Measurements from ENCODE around the gene RAB17.

RAB17 gene

DNA sequence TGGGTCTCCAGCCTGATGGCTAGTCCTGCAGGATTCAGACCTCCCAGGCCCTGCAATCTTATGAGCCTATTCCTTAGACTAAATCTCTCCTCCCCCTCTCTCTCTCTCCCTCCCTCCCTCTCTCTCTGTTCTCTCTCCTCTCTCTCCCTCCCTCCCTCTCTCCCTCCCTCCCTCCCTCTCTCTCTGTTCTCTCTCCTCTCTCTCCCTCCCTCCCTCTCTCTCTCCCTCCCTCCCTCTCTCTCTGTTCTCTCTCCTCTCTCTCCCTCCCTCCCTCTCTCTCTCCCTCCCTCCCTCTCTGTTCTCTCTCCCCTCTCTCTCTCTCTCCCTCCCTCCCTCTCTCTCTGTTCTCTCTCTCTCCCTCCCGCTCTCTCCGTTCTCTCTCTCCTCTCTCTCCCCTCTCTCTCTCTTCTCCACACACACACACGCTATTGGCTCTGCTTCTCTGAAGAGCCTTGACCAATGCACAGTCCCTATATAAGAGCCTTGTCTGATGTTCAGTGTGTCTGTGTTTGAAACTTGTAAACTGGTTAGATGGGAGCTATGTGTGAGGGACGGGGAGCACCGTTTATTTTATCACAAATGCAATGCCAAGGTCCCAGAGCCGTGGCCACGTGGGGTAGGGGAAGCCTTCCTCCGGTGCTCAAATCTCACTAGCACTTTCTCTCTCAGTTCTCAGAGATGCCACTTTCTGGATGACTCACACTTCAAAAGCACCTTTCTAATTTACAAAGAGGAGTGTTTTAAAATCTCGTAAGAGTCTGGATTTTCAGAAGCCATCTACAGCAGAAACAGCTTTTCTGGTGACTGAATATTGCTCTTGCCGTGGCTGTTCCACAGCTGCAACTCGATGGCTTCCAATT, 33.5 kb downstream of the RAB17 start:
- DNase-seq = no peak

DNA sequence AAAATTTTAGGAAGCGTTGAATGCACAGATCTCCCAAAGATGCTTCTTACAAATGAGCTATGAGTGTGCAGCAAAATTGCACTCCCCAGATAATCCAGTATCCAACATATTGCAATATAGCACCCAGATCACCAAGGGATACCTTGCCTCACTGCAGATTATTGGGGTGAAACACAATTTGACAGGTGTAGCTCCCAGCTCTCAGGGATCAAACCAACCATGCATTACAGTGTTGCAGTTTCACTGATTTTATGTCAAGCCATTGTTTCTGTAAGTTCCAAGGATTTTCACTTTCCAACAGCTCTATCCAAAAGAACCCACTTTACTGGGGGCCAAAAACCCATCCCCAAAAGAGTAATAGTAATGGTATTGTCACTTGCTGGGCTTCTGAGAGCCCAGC, 35.0 kb downstream of the RAB17 start:
- no peak for DNase-seq

DNA sequence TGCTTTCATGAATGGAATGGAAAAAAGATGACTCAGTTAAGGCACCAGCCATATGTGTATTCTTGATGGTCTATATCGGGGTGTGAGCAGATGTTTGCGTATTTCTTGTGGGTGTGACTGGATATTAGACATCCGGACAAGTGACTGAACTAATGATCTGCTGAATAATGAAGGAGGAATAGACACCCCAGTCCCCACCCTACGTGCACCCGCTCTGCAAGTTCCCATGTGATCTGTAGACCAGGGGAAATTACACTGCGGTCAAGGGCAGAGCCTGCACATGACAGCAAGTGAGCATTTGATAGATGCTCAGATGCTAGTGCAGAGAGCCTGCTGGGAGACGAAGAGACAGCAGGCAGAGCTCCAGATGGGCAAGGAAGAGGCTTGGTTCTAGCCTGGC, 36.6 kb downstream of the RAB17 start:
- no peak for DNase-seq

DNA sequence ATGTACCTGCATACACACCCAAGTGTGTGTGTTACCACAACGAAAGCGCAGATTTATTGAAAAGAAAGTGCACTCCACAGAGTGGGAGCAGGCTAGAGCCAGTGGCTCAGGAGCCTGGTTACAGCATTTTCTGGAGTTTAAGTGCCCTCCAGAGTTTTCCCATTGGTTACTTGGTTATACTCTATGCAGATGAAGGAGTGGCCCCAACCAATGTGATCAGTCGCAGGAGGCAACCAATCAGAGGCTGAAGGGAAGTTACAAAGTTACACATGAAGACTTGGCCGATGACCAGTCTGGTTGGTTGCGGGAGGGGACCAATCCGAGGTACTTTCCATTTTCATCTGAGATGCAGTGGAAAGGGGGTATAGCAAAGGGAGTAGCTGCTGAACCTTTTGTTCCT, 37.6 kb downstream of the RAB17 start:
- DNase-seq = no peak

DNA sequence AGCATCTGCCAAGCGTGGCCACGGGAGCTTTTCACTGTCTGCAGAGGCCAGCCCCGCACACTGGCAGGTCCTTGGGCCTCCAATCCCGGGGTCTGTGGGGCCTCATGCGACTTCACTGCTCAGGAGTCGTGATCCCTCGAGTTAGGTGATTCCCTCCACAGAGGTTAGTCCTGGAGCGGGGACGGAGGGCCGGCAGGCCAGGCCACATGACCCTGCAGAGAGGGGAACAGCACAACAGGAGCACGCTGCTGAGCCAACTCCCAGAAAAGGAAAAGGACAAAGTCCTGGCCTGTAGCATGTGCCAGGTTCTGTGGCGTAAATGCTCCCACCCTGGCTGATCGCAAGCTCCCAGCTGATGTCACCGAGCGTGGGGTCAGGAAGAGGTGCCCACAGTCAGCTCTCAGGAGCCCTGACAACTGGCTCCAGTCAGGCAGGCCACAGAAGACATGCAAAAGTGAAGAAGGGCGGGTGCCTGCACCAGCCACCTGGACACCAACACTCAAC, 39.4 kb downstream of the RAB17 start:
- no peak for DNase-seq

DNA sequence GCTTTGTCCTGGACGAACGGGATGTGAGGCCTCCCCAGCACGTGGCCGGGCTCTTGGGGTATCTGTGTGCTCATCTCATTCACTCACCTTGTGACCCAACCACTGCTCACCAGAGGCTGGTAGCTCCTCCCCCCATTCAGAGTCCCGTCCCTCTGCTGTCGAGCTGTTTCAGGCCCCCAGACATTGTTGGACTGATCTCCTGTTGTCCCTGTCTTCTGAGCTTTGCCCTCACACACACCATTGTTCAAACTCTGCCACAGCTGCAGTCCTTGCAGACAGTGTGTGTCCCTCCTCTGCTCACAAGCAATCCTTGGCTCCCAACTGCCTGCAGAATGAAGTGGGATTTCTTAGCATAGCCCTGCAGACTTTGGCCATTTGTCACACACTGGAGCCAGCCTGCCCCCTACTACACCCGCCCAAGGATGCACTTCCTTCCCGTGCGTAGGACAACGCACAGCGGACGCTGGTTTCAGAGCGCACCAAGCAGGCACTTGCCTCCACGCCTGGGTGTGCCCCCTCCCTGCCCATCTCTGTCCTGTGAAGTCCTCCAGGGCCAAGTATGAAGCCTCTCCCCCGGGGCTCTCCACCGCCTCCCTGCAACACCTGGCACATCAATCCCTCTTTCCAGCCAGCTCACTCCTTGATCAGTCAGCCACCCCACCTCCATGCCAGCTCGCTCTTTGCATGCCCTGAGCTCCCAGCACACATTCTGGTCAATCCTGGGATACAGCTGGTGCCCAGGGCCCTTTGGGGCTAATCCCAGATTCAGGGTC, 40.7 kb downstream of the RAB17 start:
- no peak for DNase-seq

- no peak for DNase-seq
Observed at GRCh38 chr2:237549216-237549615, 41.3 kb downstream of the RAB17 start.

- DNase-seq = no peak
Observed at GRCh38 chr2:237547841-237548416, 42.6 kb downstream of the RAB17 start.

DNA sequence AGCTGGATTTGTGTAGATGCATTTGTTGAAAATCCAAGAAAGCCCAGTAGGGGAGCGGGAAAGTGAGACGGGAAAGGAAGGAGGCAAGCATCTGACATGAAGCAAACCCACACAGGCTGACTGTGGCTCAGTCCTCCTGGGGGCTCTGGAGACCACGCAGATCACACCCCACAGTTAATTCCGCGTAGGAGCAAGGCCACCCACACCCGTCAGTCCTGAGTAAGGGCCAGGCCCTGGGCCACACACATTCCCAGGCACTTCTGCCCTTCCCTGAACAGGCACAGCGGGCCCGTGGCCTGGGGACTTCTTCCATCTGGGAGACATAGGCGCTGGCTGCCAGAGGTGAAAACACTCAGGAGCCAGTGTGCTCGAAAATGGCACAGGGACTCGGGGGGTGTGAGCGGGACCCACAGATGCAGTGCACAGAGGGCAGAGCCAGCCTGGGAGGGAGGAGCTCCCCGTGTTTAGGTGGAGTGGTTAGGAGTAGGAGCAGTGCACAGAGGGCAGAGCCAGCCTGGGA, 43.6 kb downstream of the RAB17 start:
- DNase-seq = no peak

DNA sequence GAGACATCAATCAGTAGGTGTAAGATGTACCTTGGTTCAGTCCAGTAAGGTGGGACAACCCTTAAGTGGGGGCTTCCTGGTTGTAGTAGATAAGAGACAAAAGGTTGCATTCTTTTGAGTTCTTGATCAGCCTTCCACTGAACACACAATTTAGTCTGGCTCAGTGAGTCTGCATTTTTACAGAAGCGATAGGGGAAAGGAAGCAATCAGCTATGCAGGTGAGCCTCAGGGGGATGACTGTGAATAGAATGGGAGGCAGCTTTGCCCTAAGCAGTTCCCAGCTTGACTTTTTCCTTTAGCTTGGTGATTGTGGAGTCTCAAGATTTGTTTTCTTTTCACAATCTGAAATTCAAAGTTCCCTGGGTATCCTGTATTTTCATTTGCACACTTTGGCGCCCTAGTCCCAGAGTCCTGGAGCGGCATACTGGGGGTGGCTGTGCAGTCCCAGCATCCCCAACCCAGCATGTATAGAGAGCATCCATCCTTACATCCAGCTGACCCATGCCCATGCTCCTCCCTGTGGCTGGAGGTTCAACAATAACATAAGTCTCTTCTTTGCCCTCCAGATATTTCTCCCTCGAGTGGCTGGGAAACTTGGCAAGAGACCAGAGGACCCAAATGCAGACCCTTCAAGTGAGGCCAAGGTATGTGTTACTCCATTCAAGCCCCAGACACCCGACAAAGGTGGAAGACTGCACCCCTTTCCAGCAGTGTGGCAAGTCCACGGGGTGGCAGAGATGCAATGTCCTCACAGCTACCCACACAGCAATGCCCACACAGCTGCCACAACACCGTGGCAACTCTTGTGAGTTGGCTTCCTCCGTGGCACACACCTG, 44.3 kb downstream of the RAB17 start:
- DNase-seq = no peak

DNA sequence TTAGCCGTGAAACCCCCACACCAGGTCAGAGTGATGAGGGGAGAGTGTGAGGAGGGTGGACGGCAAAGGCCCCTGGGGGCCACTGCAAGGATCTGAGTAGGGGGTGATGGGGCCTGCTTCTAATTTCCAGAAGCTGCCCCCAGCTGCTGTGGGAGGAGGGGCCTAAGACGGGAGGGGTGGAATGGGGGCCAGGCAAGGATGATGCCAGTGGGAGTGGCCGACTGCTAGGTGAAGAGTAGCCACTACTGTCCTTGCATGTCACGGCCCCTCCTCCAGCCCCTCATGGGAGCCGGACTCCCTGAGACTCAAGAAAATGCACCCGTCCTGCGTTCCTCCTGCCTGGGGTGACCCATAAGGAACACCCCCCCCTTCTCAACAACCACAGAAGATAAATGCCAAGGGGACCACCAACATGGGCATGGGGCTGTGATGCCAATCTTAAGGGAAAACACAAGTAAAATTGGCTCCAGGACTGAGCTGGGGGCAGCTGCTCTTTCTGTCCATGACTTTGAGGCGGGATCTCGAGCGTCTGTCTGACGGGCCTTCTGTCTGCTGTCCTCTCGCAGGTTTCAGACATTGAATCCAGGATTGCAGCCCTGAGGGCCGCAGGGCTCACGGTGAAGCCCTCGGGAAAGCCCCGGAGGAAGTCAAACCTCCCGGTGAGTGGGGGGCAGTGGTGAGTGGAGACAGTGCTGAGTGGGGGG, 48.4 kb downstream of the RAB17 start:
- no peak for DNase-seq

DNA sequence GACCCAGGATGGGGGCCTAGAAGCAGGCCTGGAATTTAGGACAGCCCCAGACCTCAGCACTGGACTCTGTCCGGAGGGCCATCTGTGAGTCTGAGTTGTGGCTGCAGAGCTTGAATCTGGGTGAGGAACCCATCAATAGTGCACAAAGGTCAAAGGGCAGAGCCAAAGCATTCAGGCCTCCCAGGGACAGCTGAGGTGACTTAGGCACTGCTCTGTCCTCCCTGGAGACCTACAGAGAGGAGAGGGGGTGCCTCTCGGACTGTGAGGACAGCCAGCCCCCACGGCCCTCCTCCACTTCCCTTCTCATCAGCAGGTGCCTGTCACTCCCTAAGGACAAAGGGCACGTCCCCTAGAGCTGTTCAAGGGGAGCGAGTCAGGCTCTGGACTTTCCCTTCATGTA, 49.3 kb downstream of the RAB17 start:
- DNase-seq = no peak

- DNase-seq = peak; percentile 64
Observed at GRCh38 chr2:237540823-237541222, 49.7 kb downstream of the RAB17 start.

- peak; percentile 62 for DNase-seq
Observed at GRCh38 chr2:237540223-237540775, 50.2 kb downstream of the RAB17 start.

GRCh38 chr2:237539681-237540080, 50.9 kb downstream of the RAB17 start:
- no peak for DNase-seq

GRCh38 chr2:237538901-237539300, 51.6 kb downstream of the RAB17 start:
- no peak for DNase-seq

DNA sequence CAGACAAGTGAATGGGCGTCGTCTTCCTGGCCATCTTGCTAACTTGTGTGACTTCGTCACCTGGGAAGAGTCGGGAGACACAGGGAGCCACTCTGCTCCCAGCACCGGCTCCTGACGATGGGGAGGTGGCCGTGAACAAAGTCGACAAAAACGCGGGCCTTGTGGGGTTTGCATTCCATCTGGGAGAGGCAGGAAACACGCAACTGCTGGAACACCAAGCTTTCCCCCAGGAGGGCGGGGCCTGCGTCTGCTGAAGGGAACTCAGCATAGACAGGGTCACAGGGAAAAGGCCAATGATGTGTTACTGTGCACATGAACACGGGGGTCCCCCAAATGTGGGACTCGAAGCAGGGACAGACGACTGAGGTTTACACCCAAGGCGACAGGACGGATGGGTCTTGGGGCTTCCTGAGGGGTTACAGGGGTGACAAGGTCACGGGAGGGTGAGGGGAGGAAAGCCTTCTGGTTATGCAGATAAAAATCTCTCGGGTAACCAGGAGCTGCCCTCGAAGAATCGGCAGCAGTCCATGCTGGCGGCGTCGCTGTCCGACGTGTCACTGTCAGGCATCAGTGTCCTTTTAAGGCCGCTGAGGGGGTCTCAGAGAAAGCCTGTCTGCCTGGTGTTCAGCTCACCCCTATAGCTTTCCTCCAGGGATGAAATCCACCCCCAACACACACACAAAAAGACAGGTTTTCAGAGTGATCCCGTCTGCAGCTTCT, 52.4 kb downstream of the RAB17 start:
- DNase-seq = no peak

DNA sequence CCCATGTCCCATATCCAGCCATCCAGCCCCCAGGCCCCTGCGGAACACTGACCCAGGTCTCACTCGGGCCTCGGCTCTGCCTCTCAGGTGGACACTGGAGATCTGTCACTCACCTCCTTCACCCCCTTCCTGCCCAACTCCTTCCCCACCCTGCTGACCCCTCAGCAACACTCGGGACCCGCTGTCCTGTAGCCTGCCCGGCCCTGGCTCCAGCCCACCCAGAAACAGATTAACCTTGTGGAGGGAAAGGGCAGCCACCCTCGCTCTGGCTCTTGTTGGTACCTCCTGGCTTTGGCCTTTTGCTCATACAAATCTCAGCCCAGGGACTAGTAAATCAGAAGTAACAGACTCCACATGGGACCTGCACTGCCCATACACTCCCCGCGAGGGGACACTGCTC, 53.9 kb downstream of the RAB17 start:
- DNase-seq = no peak

- no peak for DNase-seq
Observed at GRCh38 chr2:237536083-237536415, 54.5 kb downstream of the RAB17 start.

DNA sequence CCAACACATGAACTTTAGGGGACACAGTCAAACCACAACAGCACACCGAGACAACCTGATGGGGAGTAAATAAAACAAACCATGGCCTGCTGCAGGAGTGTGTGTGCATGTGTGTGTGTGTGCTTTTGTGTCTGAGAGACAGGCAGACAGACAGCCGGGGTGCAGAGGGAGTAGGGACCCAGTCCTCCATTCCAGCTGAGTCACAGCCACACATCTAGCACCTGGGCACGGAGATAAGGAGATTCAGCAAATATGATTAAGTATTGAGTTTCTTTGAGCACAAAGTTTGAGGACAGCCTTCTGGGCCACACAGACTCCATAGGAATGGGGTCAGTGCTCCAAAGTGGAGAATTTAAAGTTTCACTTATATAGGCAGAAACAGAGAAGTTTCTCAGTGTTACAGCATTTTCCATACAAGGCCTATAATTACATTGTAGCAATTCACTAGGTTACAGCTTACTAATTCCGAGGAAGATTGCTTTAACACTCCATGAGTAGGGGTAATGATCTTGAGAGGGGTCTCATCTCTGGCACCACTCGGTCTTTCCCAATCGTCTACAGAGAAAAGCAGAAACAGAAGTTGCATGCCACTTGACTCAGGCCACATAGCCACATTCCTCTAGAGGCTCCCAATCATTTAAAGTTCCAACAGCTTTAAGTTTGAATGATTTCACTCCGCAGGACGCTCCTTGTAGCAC, 55.0 kb downstream of the RAB17 start:
- no peak for DNase-seq

Measured in DMS 273 treated with DMSO at 0.1 percent for 48 hours (cell line).